HG03469 (cell line): Measurements from ENCODE around the gene MRPL52.
"Not testable (repeated sequence)": the region's sequence is repeated elsewhere in the genome, so short reads cannot be mapped to it uniquely, and the experiment has no call there.

ENCODE experiments used
- ATAC-seq: cut with Tn5 transposase; IDR thresholded peaks from one replicate; pipeline ENCODE4 v1.9.1; 2021; ENCODE audit warnings: mild to moderate bottlenecking, moderate library complexity, moderate number of reproducible peaks; ENCODE audit not compliant: unreplicated experiment

Gene MRPL52

DNA sequence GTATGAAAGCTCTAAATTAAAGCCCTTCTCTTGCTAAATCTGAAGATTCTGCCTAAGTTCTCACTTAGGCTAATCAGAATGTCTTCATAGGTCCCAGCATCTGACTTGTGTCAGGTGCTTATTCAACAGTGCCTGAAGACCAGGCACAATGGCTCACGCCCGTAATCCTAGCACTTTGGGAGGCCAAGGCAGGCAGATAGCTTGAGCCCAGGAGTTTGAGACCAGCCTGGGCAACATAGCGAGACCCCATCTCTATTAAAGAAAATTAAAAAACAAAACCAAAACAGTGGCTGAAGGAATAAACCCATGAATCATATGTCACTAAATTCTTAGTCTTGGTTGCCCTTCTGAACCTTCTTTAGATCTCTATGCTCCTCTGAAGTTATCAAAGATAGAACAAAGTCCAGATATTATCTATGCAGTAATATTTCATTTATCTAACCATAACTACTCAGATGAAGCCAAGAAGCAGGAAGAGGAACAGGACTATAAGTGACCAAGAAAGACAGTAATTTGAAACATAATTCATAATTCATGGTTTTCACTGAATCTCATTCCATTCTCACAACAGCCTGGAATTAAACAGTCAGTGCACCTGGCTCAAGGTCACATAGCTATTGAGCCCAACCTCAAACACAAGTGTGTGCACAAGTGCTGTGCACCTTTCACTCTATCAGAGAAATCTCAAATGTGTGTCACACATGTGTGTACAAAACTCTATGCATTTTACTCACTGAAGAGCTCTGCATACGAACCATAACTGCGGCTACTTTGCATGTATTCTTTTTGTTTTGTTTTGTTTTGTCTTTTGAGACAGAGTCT lies 21.1 kb upstream of the MRPL52 start:
- no peak for ATAC-seq

GRCh38 chr14:22811722-22812121 lies 18.0 kb upstream of the MRPL52 start:
- no peak for ATAC-seq

DNA sequence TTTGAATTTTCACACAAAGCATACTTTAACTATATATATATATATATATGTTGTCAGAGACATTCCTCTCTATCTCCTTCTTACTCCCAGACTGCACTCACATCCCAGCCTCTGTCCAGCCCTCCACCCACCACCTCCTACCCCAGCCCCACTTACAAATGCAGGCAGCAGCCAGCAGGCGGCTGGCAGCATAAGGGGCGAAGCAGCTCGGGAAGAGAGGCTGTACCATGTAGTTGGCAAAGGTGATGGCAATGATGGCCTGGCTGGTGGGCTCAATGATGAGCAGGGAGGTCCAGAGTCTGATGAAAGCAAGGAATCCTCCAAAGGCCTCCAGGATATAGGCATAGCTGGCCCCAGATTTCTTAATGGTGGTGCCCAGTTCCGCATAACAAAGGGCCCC lies 16.9 kb upstream of the MRPL52 start:
- no peak for ATAC-seq

- ATAC-seq = no peak
These were observed 16.5 kb upstream of the MRPL52 start for GRCh38 chr14:22813145-22813544.

GRCh38 chr14:22814373-22814772 lies 15.3 kb upstream of the MRPL52 start:
- no peak for ATAC-seq

DNA sequence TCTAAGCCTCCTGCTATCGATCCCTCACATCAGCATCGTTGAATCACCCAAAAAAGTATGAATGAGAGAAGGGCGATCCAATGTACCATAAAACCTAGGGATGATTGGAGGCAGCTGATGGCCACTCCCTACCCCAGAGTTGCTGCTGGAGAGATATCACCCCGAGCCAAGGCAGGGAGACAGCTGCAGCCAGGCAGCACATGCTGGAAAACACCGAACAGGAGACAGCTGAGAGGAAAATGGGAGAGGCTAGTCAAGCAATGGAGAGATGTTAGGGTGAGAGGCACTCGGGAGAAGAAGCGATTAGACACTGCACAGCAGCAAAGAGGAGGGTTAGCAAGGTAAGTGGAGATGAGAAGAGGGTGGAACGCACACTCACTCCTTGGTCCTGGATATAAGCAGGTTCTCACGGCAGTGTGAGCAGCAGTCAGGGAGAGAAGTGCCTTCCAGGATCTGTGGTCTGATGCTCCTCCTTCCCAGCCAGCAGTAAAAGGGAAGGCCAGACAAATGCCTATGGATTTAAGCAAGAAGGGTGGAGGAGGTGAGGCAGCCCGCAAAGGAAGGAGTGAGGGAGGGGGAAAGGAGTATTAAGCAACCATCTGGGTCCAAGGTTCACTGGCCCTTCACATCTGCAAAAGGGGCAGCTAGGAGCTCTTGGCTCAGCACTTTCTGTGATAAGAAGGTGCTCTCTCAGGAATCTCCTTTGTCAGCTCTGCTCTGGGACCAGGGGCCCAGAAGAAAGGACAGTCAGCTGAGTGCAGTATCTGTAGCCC lies 14.6 kb upstream of the MRPL52 start, which contains the start of gene SLC7A7:
Gene SLC7A7, minus strand, starts transcription at position 495 of the 773 bp plus-strand sequence. CDS start 2,037 bp downstream, outside the sequence.
- ATAC-seq = no peak

GRCh38 chr14:22819151-22819988 lies 10.3 kb upstream of the MRPL52 start:
- ATAC-seq = no peak

GRCh38 chr14:22820731-22821130 lies 9.0 kb upstream of the MRPL52 start:
- ATAC-seq = no peak

DNA sequence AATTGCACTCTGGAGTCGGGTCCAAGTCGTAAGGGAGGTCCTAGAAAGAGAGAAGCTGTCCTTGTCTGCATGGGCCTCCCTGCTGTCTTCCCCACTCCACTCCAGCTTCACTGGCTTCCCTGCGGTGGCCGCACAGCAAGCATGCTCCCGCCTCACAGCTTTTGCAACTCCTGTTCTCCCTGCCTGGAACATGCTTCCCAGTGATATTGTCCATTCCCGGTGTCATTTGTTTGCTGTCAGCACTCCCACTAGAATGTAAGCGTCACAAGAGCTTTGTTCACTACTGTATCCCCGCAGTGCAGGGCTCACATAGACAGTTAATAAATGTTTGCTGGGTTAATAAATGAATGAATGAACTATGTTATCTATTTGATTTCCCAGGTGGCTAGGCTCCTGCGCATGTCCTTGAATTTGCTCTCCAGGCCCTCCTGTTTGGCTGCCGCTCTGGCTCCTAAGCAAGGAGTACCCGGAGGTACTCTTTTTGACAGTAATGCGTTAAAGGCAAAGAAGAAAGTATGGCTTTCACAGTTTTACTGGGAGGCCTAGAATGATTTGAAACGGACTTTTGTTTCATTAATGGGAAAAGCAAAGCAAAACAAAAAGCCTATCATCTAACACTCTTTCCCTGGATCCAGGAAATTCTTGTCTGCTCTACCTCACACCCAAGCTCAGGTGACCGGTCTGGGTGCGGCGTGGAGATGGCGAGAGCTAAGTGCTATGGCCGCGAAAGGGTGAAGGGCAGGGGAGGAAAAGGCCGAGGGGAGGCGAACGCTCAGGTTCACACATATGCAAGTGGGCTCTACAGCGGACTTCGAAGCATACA lies 8.3 kb upstream of the MRPL52 start:
- ATAC-seq = no peak

DNA sequence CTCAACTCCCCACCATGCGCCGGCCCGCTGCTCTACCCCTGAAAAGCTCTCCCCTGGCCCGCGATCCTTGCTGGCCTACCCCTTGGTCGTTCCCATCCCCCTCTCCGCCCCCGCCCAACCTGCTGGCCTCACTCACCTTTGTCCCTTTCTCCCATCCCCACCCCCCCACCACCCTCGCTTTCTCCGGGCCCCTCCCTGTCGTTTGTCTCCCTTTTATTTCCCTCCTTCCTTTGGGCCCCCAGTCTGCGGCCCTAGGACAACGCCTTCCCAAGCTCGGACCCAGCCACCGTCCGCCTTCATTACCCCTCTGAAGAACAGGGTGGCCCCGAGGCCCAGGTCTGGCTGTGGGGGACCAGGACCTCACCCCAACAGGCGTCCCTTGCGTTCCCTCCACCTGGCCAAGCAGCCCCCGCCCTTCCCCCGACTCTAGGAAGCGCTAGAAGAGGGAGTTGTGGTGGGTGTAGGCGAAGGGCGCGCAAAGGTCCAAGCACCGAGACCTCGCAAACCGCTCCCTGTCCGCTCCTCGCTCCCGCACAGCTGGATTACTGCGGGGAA lies 7.6 kb upstream of the MRPL52 start:
- ATAC-seq = no peak

DNA sequence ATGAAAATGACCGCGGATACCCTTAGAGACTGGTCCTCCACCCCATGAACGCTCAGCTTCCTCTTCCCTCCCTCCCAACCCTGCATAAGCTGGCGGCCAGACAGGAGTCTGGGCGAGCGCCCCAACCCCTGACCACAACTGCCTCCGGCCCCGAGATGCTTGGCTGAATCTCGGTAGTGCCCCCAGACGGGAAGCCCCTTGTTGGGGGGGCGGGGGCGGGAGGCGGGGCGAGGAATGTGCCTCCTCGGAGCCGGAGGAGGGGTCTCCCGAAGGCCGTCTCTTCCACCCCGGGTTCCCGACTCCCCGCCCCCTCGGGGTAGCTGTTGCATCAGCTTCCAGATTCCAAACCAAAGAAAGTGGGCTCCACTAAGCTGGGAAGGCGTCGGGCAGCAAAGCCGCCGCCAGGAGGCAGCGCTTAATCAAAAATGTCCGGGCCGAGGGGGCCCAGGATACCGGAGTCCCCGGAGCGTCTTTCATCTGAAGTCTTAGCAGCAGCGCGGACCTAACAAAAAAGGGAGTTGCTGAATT lies 7.1 kb upstream of the MRPL52 start:
- no peak for ATAC-seq

GRCh38 chr14:22824711-22825359 lies 4.9 kb upstream of the MRPL52 start:
- ATAC-seq = no peak

DNA sequence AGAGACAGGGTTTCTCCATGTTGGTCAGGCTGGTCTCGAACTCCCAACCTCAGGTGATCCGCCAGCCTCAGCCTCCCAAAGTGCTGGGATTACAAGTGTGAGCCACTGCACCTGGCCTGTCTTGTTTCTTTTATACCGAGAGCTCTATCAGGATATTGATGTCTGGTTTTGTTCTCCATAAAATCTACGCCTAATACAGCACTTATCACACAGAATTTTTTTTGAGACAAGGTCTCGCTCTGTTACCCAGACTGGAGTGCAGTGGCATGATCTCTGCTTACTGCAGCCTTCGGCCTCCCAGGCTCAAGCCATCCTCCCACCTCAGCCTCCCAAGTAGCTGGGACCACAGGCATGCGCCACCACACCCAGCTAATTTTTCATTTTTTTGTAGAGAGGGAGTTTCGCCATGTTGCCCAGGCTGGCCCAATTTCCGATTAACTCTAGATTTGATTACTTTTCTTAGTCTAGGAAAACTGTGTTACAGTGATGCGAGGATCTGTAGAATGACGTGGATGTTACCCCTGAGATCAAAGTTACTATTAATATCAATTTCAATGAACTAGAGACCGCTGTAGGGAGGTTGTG lies 519 bp upstream of the MRPL52 start:
- ATAC-seq = not testable (repeated sequence)

DNA sequence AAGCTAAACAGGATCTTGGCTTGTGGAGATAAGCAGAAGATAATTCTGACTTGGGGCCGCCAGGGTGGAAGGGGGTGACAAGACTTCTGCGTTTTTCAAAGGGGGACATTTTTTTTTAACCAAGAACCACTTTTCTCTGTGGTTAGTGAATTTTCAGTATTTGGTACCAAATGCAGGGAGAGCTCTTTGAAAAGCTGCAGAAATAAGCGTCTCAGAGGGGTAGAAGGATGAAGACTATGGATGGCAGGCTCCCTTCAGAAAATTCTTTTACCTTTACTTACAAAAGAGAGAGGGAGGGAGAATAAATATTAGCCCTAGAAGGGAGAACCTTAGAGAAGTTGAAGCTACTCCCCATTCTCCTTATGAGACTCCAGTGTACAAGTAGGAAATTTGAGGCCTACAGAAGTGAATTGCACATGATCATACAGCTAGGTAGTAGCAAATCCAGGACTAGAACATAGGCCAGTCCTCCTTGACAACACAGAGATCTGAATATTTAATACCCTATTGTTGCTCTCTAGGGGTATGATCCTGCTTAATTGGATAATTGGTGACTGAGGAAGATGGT lies 840 bp downstream of the MRPL52 start:
- no peak for ATAC-seq

DNA sequence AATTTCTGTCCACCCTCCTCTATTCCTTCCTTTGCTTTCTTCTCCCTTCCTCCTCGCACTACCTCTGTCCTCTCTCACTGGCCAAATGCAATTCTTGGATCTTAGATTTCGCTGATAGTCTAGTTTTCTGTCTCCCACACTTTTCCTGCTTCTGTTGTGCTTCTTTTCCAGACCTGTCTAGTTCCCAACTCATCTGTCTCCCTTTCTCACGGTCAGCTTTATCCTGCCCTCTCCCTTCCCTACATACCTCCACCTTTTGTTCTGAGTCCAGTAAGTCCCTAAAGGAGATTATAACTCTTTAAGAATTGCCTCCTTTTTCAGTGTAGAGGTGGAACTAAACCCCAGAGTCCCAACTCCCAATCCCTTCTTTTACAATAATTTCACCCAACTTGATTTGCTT lies 5.8 kb downstream of the MRPL52 start:
- no peak for ATAC-seq

- no peak for ATAC-seq
These were observed 6.8 kb downstream of the MRPL52 start, which contains the start of gene MMP14 for GRCh38 chr14:22836301-22837113. MMP14 (plus strand) TSS chr14:22836585; CDS start chr14:22836818, 233 bp downstream.

- ATAC-seq = no peak
These were observed 7.5 kb downstream of the MRPL52 start for GRCh38 chr14:22837114-22837749.
